GM10248 (cell line): ENCODE data around the gene PDK2.
A peak's percentile ranks its signal among the peaks of the same experiment; 100 is the strongest.

ENCODE experiments used
- CTCF ChIA-PET: fragments of 300-600 bp; sonication (Branson Sonifier 250); formaldehyde crosslinking; extraction: SDS; loops from one replicate; lab custom pipeline; 2021; ENCODE audit warnings: antibody characterized with exemption; lab: Yijun Ruan, JAX
- POLR2A ChIA-PET: fragments of 350-650 bp; sonication (Branson Sonifier 250); formaldehyde crosslinking; extraction: SDS; loops from one replicate; lab custom pipeline; 2020; ENCODE audit warnings: antibody characterized with exemption; lab: Yijun Ruan, JAX
- DNase-seq: peaks from one replicate; pipeline ENCODE4 v3.0.0; 2012; ENCODE audit errors: extremely low spot score
- TF ChIP-seq, protein P1 (sequence below): IDR thresholded peaks from 2 replicates; pipeline ENCODE4 v1.5.1; 2012; ENCODE audit warnings: mild to moderate bottlenecking, low read depth; ENCODE audit errors: extremely low read depth, missing control alignments, control extremely low read depth

Gene PDK2

DNA sequence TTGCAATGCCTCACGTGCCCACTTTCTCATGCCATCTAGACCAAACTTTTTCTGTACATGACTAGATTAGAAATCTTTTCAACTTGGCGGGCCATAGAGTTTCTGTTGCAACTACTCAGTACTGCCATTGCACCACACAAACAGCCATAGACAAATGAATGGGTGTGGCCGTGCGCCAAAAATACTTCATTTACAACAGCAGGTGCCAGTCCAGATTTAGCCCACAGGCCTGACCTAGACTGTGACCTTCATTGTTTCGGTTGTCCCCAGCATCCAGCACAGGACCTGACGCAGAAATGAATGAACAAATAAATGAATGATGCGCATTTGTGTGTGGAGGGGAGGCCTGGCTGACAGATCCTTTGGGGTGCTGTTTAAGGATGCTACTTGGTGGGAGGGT lies 14.3 kb upstream of the PDK2 start:
- no peak for DNase-seq
- CTCF ChIA-PET: interaction anchor here (1.7 to 2.9 kb wide), 3 partner anchors 13 to 119 kb away, joined by 8 to 9 read pairs (median 9); no protein-coding TSS in a partner anchor
- TF ChIP-seq, protein P1, sequence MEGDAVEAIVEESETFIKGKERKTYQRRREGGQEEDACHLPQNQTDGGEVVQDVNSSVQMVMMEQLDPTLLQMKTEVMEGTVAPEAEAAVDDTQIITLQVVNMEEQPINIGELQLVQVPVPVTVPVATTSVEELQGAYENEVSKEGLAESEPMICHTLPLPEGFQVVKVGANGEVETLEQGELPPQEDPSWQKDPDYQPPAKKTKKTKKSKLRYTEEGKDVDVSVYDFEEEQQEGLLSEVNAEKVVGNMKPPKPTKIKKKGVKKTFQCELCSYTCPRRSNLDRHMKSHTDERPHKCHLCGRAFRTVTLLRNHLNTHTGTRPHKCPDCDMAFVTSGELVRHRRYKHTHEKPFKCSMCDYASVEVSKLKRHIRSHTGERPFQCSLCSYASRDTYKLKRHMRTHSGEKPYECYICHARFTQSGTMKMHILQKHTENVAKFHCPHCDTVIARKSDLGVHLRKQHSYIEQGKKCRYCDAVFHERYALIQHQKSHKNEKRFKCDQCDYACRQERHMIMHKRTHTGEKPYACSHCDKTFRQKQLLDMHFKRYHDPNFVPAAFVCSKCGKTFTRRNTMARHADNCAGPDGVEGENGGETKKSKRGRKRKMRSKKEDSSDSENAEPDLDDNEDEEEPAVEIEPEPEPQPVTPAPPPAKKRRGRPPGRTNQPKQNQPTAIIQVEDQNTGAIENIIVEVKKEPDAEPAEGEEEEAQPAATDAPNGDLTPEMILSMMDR: no peak
- POLR2A ChIA-PET: no interaction called here

DNA sequence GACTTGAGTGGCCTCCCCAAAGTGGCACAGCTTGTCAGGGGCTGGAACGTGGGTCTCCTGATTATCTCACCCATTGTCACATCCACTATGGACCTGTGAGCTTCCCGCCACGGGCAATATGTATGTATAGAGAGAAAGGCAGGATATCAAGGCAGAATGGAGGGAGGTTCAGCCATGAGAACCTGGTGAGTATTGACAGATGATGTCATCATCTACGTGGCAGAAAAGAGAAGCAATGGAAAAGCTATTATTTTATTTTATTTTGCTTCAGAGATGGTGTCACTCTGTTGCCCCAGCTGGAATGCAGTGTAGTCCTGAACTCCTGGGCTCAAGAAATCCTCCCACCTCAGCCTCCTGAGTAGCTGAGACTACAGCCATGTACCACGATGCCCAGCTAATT lies 13.4 kb upstream of the PDK2 start:
- no peak for DNase-seq
- TF ChIP-seq, protein P1: no peak
- CTCF ChIA-PET: interaction anchor here (0.9 to 2.9 kb wide), 5 partner anchors 8 to 119 kb away, joined by 3 to 9 read pairs (median 4); no protein-coding TSS in a partner anchor
- POLR2A ChIA-PET: no interaction called here

DNA sequence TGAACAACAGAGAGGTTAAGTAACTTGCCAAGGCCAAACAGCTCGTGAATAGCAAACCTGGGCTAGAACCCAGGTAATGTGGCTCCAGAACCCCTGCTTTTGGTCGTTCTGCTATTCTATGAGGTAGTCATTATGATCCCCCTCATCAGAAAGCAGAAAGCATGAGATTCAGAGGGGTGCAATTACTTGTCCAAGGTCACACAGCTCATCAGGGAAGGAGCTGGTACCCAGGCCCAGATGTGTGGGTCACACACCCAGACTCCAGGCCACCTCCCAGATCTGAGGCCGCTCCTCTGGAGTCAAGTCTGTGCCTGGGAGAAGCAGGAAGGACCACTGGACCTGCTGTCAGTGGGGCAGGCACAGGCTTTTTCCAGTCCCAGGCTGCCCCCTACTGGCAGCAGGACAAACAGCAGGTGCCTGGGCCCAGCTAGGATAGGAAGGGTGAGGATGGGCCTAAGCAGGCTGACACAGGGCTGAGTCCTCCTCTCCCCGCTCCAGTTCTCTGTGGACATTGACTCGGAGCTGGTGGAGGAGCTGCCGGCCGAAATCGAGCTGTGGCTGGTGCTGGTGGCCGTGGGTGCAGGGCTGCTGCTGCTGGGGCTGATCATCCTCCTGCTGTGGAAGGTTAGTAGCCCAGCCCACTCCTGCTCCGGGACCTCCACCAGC lies 7.8 kb upstream of the PDK2 start:
- CTCF ChIA-PET: interaction anchor here (0.7 to 3.2 kb wide), 41 partner anchors 9 to 311 kb away, joined by 3 to 70 read pairs (median 4); partner anchors contain the start of gene ITGA3
- DNase-seq: peak; percentile 88
- POLR2A ChIA-PET: no interaction called here
- TF ChIP-seq, protein P1: peak; percentile 99

DNA sequence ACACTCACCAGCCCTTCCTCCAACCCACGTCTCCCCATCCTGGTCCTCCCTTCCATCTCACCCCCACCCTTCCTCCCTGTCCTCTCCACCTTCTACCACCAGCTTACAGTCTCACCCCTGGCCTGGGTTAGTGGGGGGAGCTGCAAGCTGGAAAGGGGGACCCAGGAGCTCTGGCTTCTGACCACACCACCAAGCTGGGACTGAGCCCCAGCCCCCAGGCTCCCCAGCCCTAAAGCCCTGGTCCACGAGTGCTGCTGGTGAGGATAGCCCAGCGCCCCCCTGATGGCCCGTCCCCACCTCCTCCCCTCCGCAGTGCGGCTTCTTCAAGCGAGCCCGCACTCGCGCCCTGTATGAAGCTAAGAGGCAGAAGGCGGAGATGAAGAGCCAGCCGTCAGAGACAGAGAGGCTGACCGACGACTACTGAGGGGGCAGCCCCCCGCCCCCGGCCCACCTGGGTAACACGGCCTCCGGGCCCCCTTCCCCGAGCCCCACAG lies 7.2 kb upstream of the PDK2 start:
- ChIA-PET POLR2A (no interaction called here), CTCF (interaction anchor here (0.7 to 3.2 kb wide), 39 partner anchors 8 to 312 kb away, joined by 3 to 70 read pairs (median 4); partner anchors contain the start of gene ITGA3)
- DNase-seq: no peak
- TF ChIP-seq, protein P1: no peak

DNA sequence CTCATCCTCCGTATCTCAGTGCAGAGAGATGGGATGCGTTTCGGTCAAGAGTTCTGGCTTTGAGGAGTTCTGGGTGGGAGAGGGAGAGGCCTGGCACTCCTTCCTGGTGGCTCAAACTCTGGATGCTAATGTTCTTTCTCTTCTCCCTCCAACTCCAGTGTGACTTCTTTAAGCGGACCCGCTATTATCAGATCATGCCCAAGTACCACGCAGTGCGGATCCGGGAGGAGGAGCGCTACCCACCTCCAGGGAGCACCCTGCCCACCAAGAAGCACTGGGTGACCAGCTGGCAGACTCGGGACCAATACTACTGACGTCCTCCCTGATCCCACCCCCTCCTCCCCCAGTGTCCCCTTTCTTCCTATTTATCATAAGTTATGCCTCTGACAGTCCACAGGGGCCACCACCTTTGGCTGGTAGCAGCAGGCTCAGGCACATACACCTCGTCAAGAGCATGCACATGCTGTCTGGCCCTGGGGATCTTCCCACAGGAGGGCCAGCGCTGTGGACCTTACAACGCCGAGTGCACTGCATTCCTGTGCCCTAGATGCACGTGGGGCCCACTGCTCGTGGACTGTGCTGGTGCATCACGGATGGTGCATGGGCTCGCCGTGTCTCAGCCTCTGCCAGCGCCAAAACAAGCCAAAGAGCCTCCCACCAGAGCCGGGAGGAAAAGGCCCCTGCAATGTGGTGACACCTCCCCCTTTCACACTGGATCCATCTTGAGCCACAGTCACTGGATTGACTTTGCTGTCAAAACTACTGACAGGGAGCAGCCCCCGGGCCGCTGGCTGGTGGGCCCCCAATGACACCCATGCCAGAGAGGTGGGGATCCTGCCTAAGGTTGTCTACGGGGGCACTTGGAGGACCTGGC lies 6.0 kb upstream of the PDK2 start:
- TF ChIP-seq, protein P1: no peak
- no peak for DNase-seq
- CTCF ChIA-PET: interaction anchor here (3.2 to 6.6 kb wide), 2 partner anchors 60 kb away, joined by 70 to 75 read pairs; no protein-coding TSS in a partner anchor
- POLR2A ChIA-PET: no interaction called here

DNA sequence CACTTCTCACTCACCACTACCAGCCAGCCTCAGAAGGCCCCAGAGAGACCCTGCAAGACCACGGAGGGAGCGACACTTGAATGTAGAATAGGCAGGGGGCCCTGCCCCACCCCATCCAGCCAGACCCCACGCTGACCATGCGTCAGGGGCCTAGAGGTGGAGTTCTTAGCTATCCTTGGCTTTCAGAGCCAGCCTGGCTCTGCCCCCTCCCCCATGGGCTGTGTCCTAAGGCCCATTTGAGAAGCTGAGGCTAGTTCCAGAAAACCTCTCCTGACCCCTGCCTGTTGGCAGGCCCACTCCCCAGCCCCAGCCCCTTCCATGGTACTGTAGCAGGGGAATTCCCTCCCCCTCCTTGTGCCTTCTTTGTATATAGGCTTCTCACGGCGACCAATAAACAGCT lies 5.1 kb upstream of the PDK2 start:
- TF ChIP-seq, protein P1: no peak
- no peak for DNase-seq
- ChIA-PET POLR2A (no interaction called here), CTCF (interaction anchor here (0.9 to 6.6 kb wide), 5 partner anchors 10 to 92 kb away, joined by 3 to 75 read pairs (median 5); no protein-coding TSS in a partner anchor)
